ENCODE results near the gene CDH12. TPM values are rescaled to one million over a fixed set of nuclear protein-coding genes. Genes with fewer than 3 reads are reported as not detected.
"Not testable (repeated sequence)": the region's sequence is repeated elsewhere in the genome, so short reads cannot be mapped to it uniquely, and the experiment has no call there.

The CDH12 gene
- total and polyA plus RNA-seq, 9 donors, result 0.05 to 3.4 (median 0.28) TPM; not detected in 4

- Histone ChIP-seq H3K27ac (no peak overlapping the region), H3K36me3 (no peaks in the 10 kb centered on the region), H3K4me1 (ENCODE audit: insufficient read depth) (no peaks in the 10 kb centered on the region), H3K27me3 (no peaks in the 10 kb centered on the region), H3K9me3 (no peaks in the 10 kb centered on the region), H3K4me3 (no peak overlapping the region)
- intact Hi-C loops (cut with DNase I), result no loop called here
- WGBS, 3 donors, result 74 to 94% (median 81%) methylated on average over 1 of the region's 1 CpG
- TF ChIP-seq POLR2A (IDR thresholded peaks at IDR 0.05) (no peak), CTCF (IDR thresholded peaks at IDR 0.05) (no peak), EP300 (IDR thresholded peaks at IDR 0.05) (no peak)
- DNase-seq, result no peak
Measured at GRCh38 chr5:22295832-22296231, 557.3 kb downstream of the CDH12 start.

- H3K36me3 ChIP-seq, result no peaks in the 10 kb centered on the region
- intact Hi-C loops (cut with DNase I), result no loop called here
- H3K27me3 ChIP-seq, result no peaks in the 10 kb centered on the region
- 91 to 98% (median 96%) methylated on average over 3 of the region's 3 CpGs for WGBS, 3 donors
- no peak overlapping the region for H3K27ac ChIP-seq
- no peaks in the 10 kb centered on the region for H3K4me1 ChIP-seq (ENCODE audit: insufficient read depth)
- no peak for DNase-seq
- no peaks in the 10 kb centered on the region for H3K9me3 ChIP-seq
- no peak overlapping the region for H3K4me3 ChIP-seq
- TF ChIP-seq POLR2A (IDR thresholded peaks at IDR 0.05), result no peak
- TF ChIP-seq CTCF (IDR thresholded peaks at IDR 0.05), result no peak
- TF ChIP-seq EP300 (IDR thresholded peaks at IDR 0.05), result no peak
Measured at GRCh38 chr5:22293147-22293546, 560.0 kb downstream of the CDH12 start.

- WGBS, 3 donors, result 28 to 53% (median 40%) methylated on average over 1 of the region's 1 CpG
- DNase-seq, result no peak
- Histone ChIP-seq H3K27ac (no peak overlapping the region), H3K27me3 (no peaks in the 10 kb centered on the region), H3K9me3 (no peaks in the 10 kb centered on the region), H3K4me1 (ENCODE audit: insufficient read depth) (no peaks in the 10 kb centered on the region), H3K36me3 (no peaks in the 10 kb centered on the region), H3K4me3 (no peak overlapping the region)
- TF ChIP-seq EP300 (IDR thresholded peaks at IDR 0.05), result no peak
- no peak for TF ChIP-seq POLR2A (IDR thresholded peaks at IDR 0.05)
- TF ChIP-seq CTCF (IDR thresholded peaks at IDR 0.05), result no peak
- intact Hi-C loops (cut with DNase I), result no loop called here
Measured at GRCh38 chr5:22278164-22278563, 575.0 kb downstream of the CDH12 start.

- TF ChIP-seq EP300 (IDR thresholded peaks at IDR 0.05) (no peak), CTCF (IDR thresholded peaks at IDR 0.05) (no peak), POLR2A (IDR thresholded peaks at IDR 0.05) (no peak)
Measured at GRCh38 chr5:22277006-22277405, 576.1 kb downstream of the CDH12 start.

GRCh38 chr5:22265855-22266254, 587.3 kb downstream of the CDH12 start:
- H3K4me1 ChIP-seq (ENCODE audit: insufficient read depth); H3K36me3 ChIP-seq; intact Hi-C loops (cut with DNase I); DNase-seq; H3K27ac ChIP-seq; H3K27me3 ChIP-seq; H3K4me3 ChIP-seq; H3K9me3 ChIP-seq: not testable (repeated sequence)
- WGBS, 3 donors, result 82 to 97% (median 85%) methylated on average over 7 of the region's 7 CpGs

More at GRCh38 chr5:22277006-22277405, 576.1 kb downstream of the CDH12 start:
- H3K4me1 ChIP-seq (ENCODE audit: insufficient read depth), result no peaks in the 10 kb centered on the region
- intact Hi-C loops (cut with DNase I), result no loop called here
- H3K27ac ChIP-seq, result no peak overlapping the region
- no peaks in the 10 kb centered on the region for H3K9me3 ChIP-seq
- H3K36me3 ChIP-seq, result no peaks in the 10 kb centered on the region
- no peaks in the 10 kb centered on the region for H3K27me3 ChIP-seq
- WGBS, 3 donors, result 69 to 82% (median 72%) methylated on average over 4 of the region's 4 CpGs
- no peak overlapping the region for H3K4me3 ChIP-seq
- DNase-seq, result no peak

Data from ovary (tissue), 9 donors.